Activated naive CD4-positive, alpha-beta T cell treated with anti-CD3 and anti-CD28 coated beads, Interleukin-2, amount 10 ng/mL, durations not matched to agents 7 days and 5 days (primary cell): ENCODE measurements around the gene SLX9.

Source experiments
- CTCF ChIA-PET: fragments of 350-600 bp; sonication (Branson Sonifier 250); formaldehyde crosslinking; loops from one replicate; lab custom pipeline; 2021; ENCODE audit warnings: antibody characterized with exemption; lab: Charles Lee
- DNase-seq: peaks from one replicate; pipeline ENCODE4 v3.0.0-alpha.2; 2020
- H3K27ac Mint-ChIP-seq: one replicate; pipeline ENCODE4 v1.8.0; 2021; ENCODE audit warnings: mild to moderate bottlenecking, moderate library complexity, mixed read lengths
- H3K27me3 Mint-ChIP-seq: one replicate; pipeline ENCODE4 v1.8.0; 2021; ENCODE audit warnings: mild to moderate bottlenecking, mixed read lengths
- H3K36me3 Mint-ChIP-seq: one replicate; pipeline ENCODE4 v1.8.0; 2021; ENCODE audit warnings: mixed read lengths
- H3K4me1 Mint-ChIP-seq: one replicate; pipeline ENCODE4 v1.8.0; 2021; ENCODE audit warnings: mixed read lengths
- H3K4me3 Mint-ChIP-seq: one replicate; pipeline ENCODE4 v1.8.0; 2021; ENCODE audit warnings: mild to moderate bottlenecking, moderate library complexity, mixed read lengths
- H3K9me3 Mint-ChIP-seq: one replicate; pipeline ENCODE4 v1.8.0; 2021; ENCODE audit warnings: mixed read lengths

SLX9 gene

DNA sequence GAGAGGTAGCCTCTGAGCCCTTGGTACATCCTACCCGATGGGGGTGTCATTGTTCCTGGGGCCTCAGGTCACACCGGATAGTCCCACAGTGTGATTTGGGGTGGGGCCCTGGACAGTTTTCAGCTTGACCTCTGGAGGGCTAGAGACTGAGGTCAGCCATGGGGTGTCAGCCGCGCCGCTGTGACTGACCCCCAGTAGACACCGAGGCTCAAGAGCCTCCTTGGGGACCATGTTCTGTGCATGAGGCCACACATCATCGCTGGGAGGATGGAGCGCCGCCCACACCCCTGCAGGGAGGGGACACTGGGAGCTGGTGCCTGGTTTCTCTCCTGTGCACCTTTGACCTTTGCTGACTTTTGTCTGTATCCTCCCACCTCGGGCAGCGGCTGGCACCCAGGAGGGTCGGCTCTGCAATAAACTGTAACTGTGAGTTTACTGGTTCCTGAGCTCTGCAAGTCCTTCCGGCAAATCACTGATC lies 41.8 kb upstream of the SLX9 start:
- Mint-ChIP-seq H3K27me3 (no peaks in the 10 kb centered on the region), H3K9me3 (peaks cover 4% of the 10 kb centered on the region), H3K4me1 (peaks cover 15% of the 10 kb centered on the region), H3K36me3 (peaks cover 72% of the 10 kb centered on the region), H3K27ac (no peak overlapping the region), H3K4me3 (no peak overlapping the region)
- DNase-seq, result no peak
- CTCF ChIA-PET, result interaction anchor here (1.2 to 2.0 kb wide), 3 partner anchors 34 to 99 kb away, joined by 3 to 5 read pairs (median 4); no protein-coding TSS in a partner anchor

- CTCF ChIA-PET, result interaction anchor here (0.8 kb wide), 1 partner anchor 32 kb away, joined by 3 read pairs; no protein-coding TSS in a partner anchor
- peaks cover 74% of the 10 kb centered on the region for H3K36me3 Mint-ChIP-seq
- H3K4me1 Mint-ChIP-seq, result peaks cover 8% of the 10 kb centered on the region
These were observed 40.7 kb upstream of the SLX9 start for GRCh38 chr21:44898851-44899767.

GRCh38 chr21:44899768-44900558 lies 39.9 kb upstream of the SLX9 start:
- H3K36me3 Mint-ChIP-seq, result peaks cover 75% of the 10 kb centered on the region
- no peak for DNase-seq
- H3K27me3 Mint-ChIP-seq, result no peaks in the 10 kb centered on the region
- no peak overlapping the region for H3K4me3 Mint-ChIP-seq
- CTCF ChIA-PET, result no interaction called here
- peaks cover 7% of the 10 kb centered on the region for H3K9me3 Mint-ChIP-seq
- no peak overlapping the region for H3K27ac Mint-ChIP-seq
- peaks cover 13% of the 10 kb centered on the region for H3K4me1 Mint-ChIP-seq

More at GRCh38 chr21:44898851-44899767, 40.7 kb upstream of the SLX9 start:
- Mint-ChIP-seq H3K27me3 (no peaks in the 10 kb centered on the region), H3K9me3 (peaks cover 4% of the 10 kb centered on the region), H3K27ac (no peak overlapping the region), H3K4me3 (no peak overlapping the region)
- DNase-seq, result no peak

- no peak overlapping the region for H3K27ac Mint-ChIP-seq
- no peak for DNase-seq
- H3K4me3 Mint-ChIP-seq, result no peak overlapping the region
- CTCF ChIA-PET, result no interaction called here
- peaks cover 7% of the 10 kb centered on the region for H3K9me3 Mint-ChIP-seq
- H3K36me3 Mint-ChIP-seq, result peaks cover 77% of the 10 kb centered on the region
- H3K4me1 Mint-ChIP-seq, result peaks cover 13% of the 10 kb centered on the region
- no peaks in the 10 kb centered on the region for H3K27me3 Mint-ChIP-seq
These were observed 39.1 kb upstream of the SLX9 start for GRCh38 chr21:44900559-44901251.

DNA sequence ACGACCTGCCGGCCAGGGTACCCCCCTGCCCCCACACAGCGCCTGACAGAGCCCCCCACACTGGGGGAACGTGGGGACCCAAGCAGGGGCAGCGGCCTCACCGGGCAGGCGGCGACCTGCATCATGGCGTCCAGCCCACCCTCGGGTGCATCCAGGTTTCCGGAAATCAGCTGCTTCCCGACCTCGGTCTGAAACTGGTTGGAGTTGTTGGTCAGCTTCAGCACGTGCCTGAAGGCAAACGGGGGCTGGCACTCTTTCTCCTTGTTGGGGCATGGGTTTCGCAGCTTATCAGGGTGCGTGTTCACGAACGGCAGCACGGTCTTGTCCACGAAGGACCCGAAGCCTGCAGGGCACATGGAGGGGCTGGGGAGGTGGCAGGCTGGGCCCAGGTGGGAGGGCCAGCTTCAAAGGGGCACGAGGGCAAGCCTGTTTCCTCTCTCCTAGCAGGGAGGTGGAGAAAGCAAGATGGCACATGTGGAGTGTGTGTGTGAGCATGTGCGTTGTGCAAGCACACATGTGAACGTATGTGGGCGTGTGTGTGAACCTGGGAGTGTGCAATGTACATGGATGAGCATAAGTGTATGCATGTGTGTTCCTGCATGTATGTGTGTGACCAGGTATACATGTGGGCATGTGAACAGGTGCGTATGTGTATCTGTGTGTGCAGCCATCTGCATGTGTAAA lies 38.3 kb upstream of the SLX9 start:
- H3K4me1 Mint-ChIP-seq, result peaks cover 15% of the 10 kb centered on the region
- peaks cover 7% of the 10 kb centered on the region for H3K9me3 Mint-ChIP-seq
- DNase-seq, result no peak
- no peak overlapping the region for H3K4me3 Mint-ChIP-seq
- no peaks in the 10 kb centered on the region for H3K27me3 Mint-ChIP-seq
- CTCF ChIA-PET, result no interaction called here
- H3K27ac Mint-ChIP-seq, result peak overlapping the region; percentile 64
- H3K36me3 Mint-ChIP-seq, result peaks cover 77% of the 10 kb centered on the region

DNA sequence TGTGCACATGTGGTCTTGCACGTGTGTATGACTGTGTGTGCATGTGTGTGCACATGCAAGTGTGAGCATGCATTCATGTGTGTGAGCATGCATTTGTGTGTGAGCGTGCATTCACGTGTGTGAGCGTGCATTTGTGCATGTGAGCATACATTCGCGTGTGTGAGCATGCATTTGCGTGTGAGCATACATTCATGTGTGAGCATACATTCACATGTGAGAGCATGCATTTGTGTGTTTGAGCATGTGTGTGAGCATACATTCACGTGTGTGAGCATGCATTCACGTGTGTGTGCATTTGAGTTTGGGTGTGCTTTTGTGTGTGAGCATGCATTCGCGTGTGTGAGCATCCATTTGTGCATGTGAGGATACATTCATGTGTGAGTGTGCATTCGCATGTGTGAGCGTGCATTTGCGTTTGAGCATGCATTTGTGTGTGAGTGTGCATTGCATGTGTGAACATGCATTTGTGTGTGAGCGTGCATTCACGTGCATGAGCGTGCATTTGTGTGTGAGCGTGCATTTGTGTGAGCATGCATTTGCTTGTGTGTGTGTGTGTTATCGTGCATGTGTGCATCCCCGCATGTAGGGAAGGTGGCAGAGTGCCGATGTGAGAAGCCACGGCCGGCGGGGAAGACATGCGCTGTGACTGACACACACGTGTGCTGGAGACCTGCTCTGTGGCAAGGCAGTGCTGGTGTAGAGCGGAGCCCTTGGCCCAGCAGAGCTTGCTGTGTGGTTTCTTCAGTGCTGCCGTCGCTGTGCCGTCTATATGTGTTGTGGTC lies 37.4 kb upstream of the SLX9 start:
- Mint-ChIP-seq H3K36me3 (peaks cover 73% of the 10 kb centered on the region), H3K9me3 (peaks cover 7% of the 10 kb centered on the region), H3K27ac (peak overlapping the region; percentile 25), H3K4me1 (peaks cover 15% of the 10 kb centered on the region), H3K27me3 (no peaks in the 10 kb centered on the region), H3K4me3 (no peak overlapping the region)
- CTCF ChIA-PET, result no interaction called here
- DNase-seq, result no peak

- peaks cover 13% of the 10 kb centered on the region for H3K4me1 Mint-ChIP-seq
- H3K4me3 Mint-ChIP-seq, result no peak overlapping the region
- DNase-seq, result no peak
- peak overlapping the region; percentile 25 for H3K27ac Mint-ChIP-seq
- H3K36me3 Mint-ChIP-seq, result peaks cover 68% of the 10 kb centered on the region
- CTCF ChIA-PET, result interaction anchor here (0.6 kb wide), 1 partner anchor 11 kb away, joined by 3 read pairs; no protein-coding TSS in a partner anchor
- peaks cover 7% of the 10 kb centered on the region for H3K9me3 Mint-ChIP-seq
- no peaks in the 10 kb centered on the region for H3K27me3 Mint-ChIP-seq
These were observed 36.7 kb upstream of the SLX9 start for GRCh38 chr21:44903050-44903685.

- Mint-ChIP-seq H3K4me1 (peaks cover 11% of the 10 kb centered on the region), H3K36me3 (peaks cover 68% of the 10 kb centered on the region), H3K4me3 (no peak overlapping the region), H3K27me3 (no peaks in the 10 kb centered on the region), H3K27ac (peak overlapping the region; percentile 56), H3K9me3 (peaks cover 7% of the 10 kb centered on the region)
- DNase-seq, result no peak
- CTCF ChIA-PET, result interaction anchor here (0.6 kb wide), 1 partner anchor 11 kb away, joined by 3 read pairs; no protein-coding TSS in a partner anchor
These were observed 36.1 kb upstream of the SLX9 start for GRCh38 chr21:44903689-44904088.

- CTCF ChIA-PET, result interaction anchor here (0.6 kb wide), 1 partner anchor 12 kb away, joined by 3 read pairs; no protein-coding TSS in a partner anchor
- H3K27me3 Mint-ChIP-seq, result no peaks in the 10 kb centered on the region
- H3K4me3 Mint-ChIP-seq, result no peak overlapping the region
- DNase-seq, result no peak
- H3K27ac Mint-ChIP-seq, result no peak overlapping the region
- H3K36me3 Mint-ChIP-seq, result peaks cover 72% of the 10 kb centered on the region
- peaks cover 16% of the 10 kb centered on the region for H3K4me1 Mint-ChIP-seq
- H3K9me3 Mint-ChIP-seq, result peaks cover 7% of the 10 kb centered on the region
These were observed 35.5 kb upstream of the SLX9 start for GRCh38 chr21:44904141-44904923.

GRCh38 chr21:44905016-44905727 lies 34.7 kb upstream of the SLX9 start:
- DNase-seq, result no peak
- H3K4me3 Mint-ChIP-seq, result no peak overlapping the region
- H3K36me3 Mint-ChIP-seq, result peaks cover 74% of the 10 kb centered on the region
- peaks cover 24% of the 10 kb centered on the region for H3K4me1 Mint-ChIP-seq
- H3K27ac Mint-ChIP-seq, result no peak overlapping the region
- CTCF ChIA-PET, result no interaction called here
- H3K27me3 Mint-ChIP-seq, result no peaks in the 10 kb centered on the region
- peaks cover 7% of the 10 kb centered on the region for H3K9me3 Mint-ChIP-seq

GRCh38 chr21:44905728-44906090 lies 34.1 kb upstream of the SLX9 start:
- Mint-ChIP-seq H3K27ac (no peak overlapping the region), H3K4me3 (no peak overlapping the region), H3K36me3 (peaks cover 69% of the 10 kb centered on the region), H3K4me1 (peaks cover 28% of the 10 kb centered on the region), H3K9me3 (peaks cover 7% of the 10 kb centered on the region), H3K27me3 (no peaks in the 10 kb centered on the region)
- CTCF ChIA-PET, result no interaction called here
- DNase-seq, result no peak
